ENCODE measurements around the gene PRUNE1.

Gene PRUNE1

DNA sequence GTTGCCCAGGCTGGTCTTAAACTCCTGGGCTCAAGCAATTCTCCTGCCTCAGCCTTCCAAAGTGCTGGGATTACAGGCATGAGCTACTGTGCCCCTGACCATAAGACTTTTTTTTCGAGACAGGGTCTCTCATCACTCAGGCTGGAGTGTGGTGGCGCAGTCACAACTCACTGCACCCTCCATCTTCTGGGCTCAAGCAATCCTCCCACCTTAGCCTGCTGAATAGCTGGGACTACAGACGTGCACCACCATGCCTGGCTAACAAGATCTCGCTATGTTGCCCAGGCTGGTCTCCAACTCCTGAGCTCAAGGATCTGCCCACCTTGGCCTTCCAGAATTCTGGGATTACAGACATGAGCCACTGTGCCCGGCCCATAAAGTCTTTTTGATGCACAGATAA, 41.2 kb downstream of the PRUNE1 start:
- DNase-seq (ENCODE audit: low read depth in 2 of 2), result no peak

DNA sequence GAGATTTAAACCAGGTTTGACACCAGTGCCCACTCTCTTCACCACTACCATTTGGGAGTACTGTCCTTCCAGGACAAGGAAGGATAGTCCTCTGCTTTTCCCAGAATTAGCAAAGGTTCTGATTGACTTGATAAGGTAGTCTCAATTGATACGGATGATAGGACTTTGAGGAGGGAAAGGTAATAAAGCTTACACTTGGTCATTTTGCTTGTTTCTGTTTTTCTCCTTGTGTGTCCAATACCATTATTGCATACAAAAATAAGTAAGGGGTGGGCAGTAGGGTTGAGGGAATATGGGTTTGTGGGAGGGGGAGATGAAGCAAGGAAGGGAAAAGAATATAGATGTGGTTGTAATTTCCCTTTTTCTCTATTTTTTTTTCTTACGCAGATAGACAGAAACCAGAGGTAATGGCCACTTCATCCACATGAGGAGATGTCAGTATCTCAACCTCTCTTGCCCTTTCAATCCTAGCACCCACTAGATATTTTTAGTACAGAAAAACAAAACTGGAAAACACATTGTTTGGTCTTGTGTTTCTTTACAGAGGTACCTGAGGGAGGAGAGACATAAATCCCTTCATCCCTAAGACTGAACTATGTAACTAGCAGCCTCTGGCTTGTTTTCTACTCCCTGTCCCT, 41.9 kb downstream of the PRUNE1 start:
- no peak for DNase-seq (ENCODE audit: low read depth in 2 of 2)

DNA sequence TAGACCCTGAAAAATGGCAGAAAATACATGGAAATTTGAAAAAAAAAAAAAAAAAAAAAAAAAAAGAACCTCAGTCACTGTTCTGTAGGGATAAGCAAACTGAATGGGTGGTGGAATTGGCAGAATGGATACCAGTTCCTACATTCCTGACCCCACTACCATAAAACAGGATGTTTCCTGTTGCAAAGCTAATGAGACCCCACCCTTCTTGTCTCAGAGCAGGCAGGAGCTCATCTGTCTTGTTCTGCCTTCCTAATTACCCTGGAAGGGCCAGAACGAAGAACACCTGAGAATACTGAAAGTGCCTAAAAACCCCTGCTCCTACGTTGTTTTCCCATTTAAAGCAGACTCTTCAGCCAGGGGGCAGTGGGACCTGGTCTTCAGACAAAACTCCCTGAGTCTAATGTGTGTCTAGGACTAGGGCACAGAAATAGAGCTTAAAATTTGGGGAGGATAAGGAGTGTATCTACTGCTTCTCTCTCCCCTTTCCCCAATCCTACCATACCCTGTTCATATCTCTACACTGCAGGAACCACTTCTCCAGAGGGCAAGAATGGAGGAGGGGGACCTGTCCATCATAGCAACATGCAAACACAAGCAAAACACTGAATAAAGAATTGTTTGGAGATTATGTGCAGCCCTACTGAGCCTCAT, 43.2 kb downstream of the PRUNE1 start:
- no peak for DNase-seq (ENCODE audit: low read depth in 2 of 2)

DNA sequence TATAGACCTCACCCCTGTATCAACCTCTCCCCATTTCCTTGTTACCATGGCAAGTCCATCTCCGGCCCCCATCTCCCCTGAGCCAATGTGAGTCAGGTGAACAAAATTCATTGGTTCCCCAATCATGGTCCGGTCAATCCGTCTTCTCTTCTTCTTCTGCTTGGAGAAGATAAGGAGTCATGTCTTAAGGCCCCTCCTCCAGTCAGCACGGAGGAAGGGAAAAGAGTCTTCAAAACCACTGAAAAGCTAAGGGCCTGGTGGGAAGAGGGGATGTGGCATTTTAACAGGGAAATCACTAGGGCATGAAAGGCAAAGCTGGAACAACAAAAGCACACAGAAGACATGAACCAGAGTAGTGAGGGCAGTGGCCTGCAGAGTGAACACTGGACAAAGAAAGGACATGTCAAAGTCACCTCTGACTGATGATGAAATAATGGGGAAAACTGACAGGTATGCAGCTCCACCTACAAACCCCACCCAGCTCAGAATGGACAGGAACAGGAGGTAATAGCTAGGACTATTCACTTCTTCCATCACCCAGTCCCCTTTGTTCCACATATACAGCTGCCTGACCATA, 46.8 kb downstream of the PRUNE1 start:
- DNase-seq (ENCODE audit: low read depth in 2 of 2), result no peak

DNA sequence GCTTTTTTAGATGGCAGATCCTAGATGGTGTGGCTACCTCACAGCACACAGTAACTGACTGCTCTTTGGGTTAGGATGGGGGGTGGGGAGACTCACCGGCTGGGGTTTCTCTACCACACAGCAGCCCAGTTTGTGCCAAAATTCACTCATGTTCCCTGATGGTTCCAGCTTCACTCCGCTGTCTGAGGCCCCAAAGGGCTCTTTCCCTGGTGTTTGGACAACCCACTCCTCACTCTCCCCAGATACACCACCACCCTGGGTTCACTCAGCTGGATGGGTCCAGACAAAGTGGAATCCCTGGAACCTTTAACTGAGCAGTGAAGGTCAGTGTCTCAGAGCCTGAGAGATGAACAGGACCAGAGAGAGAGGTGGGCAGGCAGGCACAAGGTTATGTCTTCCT, 47.3 kb downstream of the PRUNE1 start:
- DNase-seq (ENCODE audit: low read depth in 2 of 2), result no peak

DNA sequence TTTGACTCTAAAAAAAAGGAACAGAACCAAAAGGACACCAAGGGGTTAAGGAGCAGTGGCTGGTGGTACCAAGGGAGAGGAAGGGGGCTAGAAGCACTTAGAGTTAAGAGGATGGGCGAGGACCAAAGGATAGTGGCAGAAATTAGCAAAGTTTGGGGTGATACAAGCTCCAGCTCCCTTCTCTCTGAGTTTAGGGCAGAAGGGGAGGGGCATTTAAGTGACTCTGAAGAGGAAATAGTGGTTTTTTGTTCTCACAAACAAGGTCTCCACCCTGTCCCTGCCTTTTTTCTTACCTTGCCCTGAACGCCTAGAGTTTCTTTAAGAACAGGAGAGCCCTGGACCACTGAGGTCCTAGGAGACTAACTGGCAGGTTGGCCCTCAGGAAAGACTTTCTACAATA, 47.9 kb downstream of the PRUNE1 start:
- DNase-seq (ENCODE audit: low read depth in 2 of 2), result no peak

DNA sequence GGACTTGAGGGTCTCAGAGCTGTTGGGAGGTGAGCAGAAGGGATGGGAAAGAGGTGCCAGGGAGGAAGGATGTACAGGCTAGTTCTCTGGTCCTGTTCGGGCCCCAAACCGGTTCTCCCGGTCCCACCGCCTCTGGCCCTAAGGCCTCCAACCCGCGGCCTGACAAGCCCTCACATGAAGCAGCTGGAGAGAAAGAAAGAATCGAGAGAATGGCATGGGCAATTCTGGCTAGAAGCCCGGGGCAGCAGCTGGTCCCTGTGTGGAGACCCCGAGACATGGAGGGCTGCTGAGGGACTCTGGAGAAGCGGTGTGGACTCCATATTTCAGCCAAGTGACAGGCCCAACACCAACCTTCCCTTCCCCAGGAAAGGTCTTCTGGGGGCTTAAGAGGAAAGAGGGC, 50.4 kb downstream of the PRUNE1 start:
- no peak for DNase-seq (ENCODE audit: low read depth in 2 of 2)

DNA sequence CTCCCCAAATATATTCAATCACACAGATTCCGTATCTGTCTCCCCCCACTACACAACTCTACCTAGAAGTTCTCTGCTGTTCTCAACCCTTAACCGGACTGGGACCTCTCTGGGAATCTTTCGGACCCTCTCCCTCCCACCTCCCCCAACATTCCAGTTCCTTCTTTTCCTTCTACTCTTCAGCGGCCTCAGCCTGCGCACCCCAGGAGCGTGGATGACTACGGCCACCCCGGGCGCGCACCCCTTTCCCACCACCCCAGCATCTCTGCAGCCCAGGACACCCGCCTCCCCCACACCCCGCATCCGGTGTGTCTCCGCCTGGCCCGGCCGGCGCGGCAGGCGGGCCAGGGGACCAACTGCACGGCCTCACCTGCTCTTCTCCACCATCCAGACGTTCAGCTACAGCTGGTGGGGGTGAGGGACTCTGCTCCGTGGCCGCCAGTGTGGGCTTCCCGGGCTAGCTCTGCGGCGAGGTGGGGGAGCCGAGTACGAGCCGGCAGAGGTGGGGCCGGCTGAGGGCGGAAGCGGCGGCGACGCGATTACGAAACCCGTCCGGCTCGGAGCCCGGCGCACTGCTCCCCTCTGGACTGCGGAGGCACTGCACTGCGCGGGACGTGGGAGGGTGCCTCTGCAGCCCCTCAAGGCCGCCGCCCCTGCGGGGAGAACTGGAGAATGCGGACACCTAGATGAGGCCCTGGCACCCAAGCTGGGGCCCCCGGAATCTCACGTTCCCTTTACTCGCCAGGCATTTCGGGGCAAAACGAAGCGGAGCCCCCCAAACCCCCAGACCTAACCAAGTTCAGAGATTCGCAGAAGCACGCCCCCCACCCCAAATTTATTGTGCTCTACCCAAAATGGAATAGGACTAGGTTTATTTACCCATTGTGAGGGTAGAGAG, 51.1 kb downstream of the PRUNE1 start, which contains the start of gene CDC42SE1:
TSS of gene CDC42SE1 (minus strand) at position 514 of the 898 bp plus-strand sequence. CDS start 3,892 bp downstream, outside the sequence.
- DNase-seq (ENCODE audit: low read depth in 2 of 2), result peak; percentile 56 to 60

DNA sequence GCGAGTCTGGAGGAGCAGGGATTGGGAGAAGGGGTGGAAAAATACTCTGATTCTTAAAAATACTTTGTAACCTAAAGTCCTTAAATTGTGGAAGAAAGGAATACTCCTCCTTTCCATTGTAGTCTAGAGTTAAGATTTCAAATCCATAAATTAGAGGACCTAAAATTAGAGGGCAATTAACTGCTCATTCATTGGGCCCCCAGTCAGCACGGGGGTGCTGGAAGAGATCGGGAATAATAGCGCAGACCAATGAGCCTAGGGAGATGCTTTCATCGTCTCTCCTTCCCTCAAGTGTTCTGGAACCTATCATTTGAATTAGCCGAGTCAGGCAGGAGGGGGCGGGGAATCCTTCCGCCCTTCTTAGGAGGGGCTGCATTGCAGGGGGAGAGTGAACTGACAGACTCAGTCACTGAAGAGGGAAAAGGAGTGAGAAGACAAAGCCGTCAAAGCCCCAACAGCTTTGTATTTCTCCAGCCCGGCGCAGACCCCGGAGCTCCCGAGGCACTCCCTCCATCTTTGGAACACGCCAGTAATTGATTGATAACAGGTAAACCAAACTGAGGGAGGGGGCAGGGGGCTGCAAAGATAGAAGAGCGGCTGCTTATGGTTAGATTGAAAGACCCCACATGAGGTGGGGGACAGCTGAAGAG, 51.9 kb downstream of the PRUNE1 start, which contains the start of gene MLLT11:
TSS of gene MLLT11 (plus strand) at position 391 of the 650 bp plus-strand sequence. CDS start 6,828 bp downstream, outside the sequence.
- DNase-seq (ENCODE audit: low read depth in 2 of 2), result peak; percentile 57 to 64

DNA sequence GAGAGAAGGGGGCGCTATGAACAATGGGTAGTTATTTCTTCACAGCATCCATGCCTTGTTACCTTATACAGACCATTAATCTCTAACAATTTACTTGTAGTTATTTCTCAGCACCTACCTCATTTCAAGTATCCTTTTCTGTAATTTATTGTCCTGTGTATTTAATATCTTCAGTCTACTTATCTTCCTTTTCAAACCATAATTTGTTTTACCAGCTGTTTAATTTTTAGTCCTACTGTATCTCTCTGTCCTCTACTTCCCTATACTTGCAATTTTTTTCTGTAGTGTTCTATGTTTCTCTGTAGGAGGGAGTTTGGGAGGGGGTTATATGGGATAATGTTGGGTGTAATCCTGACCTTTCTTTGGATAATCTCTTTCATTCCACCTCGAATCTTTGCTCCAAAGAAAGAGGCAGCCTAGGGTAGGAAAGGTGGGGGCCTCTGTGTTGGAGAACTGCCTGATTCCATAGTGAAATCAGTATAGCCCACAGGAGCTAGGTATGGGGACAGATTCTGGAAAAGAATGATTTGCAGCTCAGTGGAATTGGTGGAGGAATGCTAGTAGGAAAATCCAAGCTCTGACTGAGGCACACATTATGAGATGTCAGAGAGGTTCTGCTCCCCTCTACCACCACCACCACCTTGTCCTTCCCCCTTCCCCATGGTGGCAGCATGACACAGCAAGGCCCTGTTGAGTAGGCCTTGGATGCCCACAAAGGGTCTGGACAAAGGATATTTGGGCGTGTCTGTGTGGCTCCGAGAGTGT, 52.6 kb downstream of the PRUNE1 start:
- DNase-seq (ENCODE audit: low read depth in 2 of 2), result no peak

DNA sequence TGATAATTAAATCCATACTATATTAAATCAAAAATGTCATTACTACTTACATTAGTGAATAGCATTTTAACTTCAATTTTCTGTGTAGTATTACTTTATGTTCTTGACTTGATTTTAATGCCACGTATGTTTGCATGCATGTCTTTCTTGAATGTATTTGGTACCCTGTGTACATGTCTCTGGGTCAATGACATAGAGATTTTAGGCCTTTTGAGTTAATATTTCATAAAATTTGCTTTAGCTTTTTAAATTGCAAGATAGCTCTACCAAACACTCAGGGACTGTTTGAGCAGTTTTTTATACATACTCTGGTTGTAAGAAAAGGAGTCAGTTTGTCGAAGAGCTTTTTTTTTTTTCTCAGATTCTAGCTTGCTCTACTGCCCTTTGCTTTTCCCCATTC, 53.5 kb downstream of the PRUNE1 start:
- DNase-seq (ENCODE audit: low read depth in 2 of 2), result no peak

DNA sequence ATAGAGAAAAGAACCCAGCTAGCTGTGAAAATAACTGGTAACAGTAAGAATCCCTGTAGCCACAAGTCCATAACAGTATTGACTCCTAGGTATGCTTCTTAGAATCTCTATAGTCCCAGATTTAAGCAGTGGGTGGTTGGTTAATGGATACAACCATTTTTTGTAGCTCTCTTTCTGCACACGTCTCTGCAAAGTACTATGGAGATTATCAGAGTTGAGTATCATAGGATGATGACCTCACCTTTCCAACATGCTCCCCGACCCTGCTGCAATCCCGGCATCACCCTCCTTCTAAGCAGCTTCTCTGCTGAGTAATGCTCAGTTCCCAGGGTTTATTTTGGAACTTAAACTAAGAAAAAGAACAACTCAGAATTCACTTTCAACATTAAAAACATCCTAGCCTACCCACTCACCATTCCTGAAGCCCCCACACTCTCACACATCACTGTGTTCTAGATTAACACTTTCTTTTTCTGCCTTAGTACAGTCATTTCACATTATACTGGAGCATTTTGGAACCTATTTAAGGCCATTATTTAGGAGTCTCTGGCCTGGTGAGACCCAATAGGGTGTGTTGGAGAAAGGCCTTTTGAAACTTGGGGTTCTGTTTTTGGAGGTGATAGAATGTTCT, 54.6 kb downstream of the PRUNE1 start:
- DNase-seq (ENCODE audit: low read depth in 2 of 2), result peak; percentile 43 to 47

DNA sequence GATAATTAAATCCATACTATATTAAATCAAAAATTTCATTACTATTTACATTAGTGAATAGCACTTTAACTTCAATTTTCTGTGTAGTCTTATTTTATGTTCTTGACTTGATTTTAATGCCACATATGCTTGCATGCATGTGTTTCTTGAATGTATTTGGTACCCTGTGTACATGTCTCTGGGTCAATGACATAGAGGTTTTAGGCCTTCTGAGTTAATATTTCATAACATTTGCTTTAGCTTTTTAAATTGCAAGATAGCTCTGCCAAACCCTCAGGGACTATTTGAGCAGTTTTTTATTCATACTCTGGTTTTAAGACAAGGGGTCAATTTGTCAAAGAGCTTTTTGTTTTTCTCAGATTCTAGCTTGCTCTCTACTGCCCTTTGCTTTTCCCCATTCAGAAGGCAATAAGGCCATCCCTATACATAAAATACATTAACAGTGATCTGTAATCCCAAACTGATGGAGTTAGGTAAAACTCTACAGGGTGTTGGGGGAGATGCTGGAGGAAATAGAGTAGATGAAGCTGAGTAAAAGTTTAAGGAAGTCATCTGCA, 56.9 kb downstream of the PRUNE1 start:
- no peak for DNase-seq (ENCODE audit: low read depth in 2 of 2)

DNA sequence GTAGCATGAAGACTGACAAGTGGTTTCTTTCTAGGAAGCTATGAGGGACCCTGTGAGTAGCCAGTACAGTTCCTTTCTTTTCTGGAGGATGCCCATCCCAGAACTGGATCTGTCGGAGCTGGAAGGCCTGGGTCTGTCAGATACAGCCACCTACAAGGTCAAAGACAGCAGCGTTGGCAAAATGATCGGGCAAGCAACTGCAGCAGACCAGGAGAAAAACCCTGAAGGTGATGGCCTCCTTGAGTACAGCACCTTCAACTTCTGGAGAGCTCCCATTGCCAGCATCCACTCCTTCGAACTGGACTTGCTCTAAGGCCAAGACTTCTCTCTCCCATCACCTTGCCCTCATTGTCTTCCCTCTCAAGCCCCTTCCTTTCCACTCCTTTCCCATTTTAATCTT, 58.9 kb downstream of the PRUNE1 start:
- no peak for DNase-seq (ENCODE audit: low read depth in 2 of 2)

DNA sequence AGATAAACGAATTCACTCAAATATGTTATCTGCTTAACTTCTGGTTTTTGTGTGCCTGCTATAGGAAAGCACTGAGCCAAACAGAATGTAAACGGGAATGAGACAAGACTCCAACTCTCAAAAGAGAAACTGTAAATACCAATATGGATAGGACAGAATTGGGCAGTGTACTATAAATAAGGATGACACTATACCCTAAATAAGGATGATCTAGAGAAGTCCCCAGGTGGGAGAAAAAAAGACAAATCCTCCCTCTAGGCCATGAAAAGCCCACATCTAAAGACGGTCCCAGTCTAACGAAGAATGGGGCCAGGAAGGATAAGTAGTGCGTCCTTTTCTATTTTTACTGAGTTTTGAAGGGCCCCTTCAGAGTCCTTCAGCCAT, 60.8 kb downstream of the PRUNE1 start:
- DNase-seq (ENCODE audit: low read depth in 2 of 2), result no peak

DNA sequence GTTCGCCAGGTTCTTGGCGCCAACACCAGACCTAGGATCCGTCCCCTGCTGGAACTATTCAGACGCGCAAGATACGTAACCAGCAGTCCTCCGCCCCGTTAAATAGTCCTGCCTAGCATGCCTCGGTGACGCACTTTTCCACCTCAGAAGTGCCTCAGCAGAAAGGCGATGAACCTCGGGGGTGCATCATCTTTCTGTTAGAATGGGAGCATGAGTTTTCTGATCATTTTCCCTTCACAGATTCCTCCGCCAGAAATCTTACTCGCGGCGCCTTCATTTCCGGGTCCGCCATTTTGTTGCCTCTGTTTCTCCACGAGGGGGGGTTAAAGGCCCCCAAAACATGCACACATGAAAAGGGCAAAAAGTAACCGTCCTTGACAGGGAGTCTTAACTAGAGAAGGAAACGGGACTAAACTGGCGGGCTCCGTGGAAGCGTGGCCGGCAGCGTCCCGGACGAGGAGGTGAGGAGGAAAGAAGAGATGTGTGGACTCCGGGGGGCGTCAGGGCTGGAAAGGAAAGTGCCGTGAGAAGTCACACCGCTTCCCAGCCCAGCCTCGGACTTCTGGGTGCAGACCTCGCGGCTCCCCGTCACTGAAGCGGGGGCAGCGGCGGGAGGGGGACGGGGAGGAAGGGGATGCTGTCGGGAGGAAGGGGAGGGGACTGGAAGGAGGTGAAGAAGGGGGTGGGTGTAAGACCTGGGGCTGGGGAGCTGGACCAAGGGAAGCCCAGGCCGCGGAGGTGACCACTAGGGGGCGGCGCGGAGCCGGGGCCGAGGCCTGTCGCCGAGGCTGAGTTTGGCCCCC, 62.4 kb downstream of the PRUNE1 start, which contains the start of gene GABPB2:
TSS of gene GABPB2 (plus strand) at position 288 of the 803 bp plus-strand sequence. CDS start 17,429 bp downstream, outside the sequence.
- peak; percentile 92 for DNase-seq (ENCODE audit: low read depth in 2 of 2)

DNA sequence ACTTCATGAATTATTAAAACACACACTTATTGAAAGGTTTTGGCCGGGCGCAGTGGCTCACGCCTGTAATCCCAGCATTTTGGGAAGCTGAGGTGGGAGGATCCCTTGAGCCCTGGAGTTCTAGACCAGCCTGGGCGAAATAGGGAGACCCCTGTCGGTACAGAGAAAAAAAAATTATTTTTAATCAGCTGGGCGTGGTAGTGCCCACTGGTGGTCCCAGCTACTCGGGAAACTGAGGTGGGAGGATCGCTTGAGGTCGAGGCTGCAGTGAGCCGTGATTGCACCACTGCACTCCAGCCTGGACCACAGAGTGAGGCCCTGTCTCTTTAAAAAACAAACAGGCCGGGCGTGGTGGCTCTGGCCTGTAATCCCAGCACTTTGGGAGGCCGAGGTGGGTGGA, 64.0 kb downstream of the PRUNE1 start:
- DNase-seq (ENCODE audit: low read depth in 2 of 2), result no peak
